HG02763 (cell line): Measurements from ENCODE around the gene SST.

Source experiments
- ATAC-seq: cut with Tn5 transposase; IDR thresholded peaks from one replicate; pipeline ENCODE4 v1.9.1; 2021; ENCODE audit warnings: mild to moderate bottlenecking, moderate library complexity; ENCODE audit not compliant: unreplicated experiment

Gene SST

GRCh38 chr3:187636528-187636927, 33.7 kb downstream of the SST start:
- no peak for ATAC-seq

- no peak for ATAC-seq
Observed at GRCh38 chr3:187630404-187630803, 39.8 kb downstream of the SST start.

- ATAC-seq: no peak
Observed at GRCh38 chr3:187629711-187630110, 40.5 kb downstream of the SST start.

- ATAC-seq: no peak
Observed at GRCh38 chr3:187628169-187628568, 42.0 kb downstream of the SST start.

- no peak for ATAC-seq
Observed at GRCh38 chr3:187626581-187626980, 43.6 kb downstream of the SST start.

GRCh38 chr3:187624588-187624987, 45.6 kb downstream of the SST start:
- ATAC-seq: no peak

- ATAC-seq: no peak
Observed at GRCh38 chr3:187623285-187623814, 46.8 kb downstream of the SST start.

GRCh38 chr3:187621881-187622280, 48.3 kb downstream of the SST start:
- no peak for ATAC-seq

- ATAC-seq: no peak
Observed at GRCh38 chr3:187619461-187619860, 50.7 kb downstream of the SST start.
